Keratinocyte (primary cell): ENCODE measurements around the gene SKI. TPM values are rescaled to one million over a fixed set of nuclear protein-coding genes. Genes with fewer than 3 reads are reported as not detected.
"Not testable (repeated sequence)": the region's sequence is repeated elsewhere in the genome, so short reads cannot be mapped to it uniquely, and the experiment has no call there.

Source experiments
- DNase-seq: peaks from one replicate; pipeline ENCODE4 v3.0.0-alpha.2; 2011; ENCODE audit warnings: low read depth, missing footprints, low spot score
- FAIRE-seq: peaks from 2 replicates; lab custom pipeline; 2011; peaks lifted over from hg19 to GRCh38; lab: Jason Lieb, UNC
- H2AFZ ChIP-seq: 2 replicates; pipeline ENCODE4 v1.6.0; 2012; ENCODE audit warnings: low read length, control low read depth, inconsistent platforms; ENCODE audit not compliant: control insufficient read depth
- H3K27ac ChIP-seq: 2 replicates; pipeline ENCODE4 v1.5.1; 2011; ENCODE audit warnings: low read length; ENCODE audit not compliant: control insufficient read depth, insufficient read depth
- H3K27me3 ChIP-seq: 3 replicates; pipeline ENCODE4 v1.6.0; 2011; ENCODE audit warnings: low read length; ENCODE audit not compliant: control insufficient read depth, insufficient read depth; ENCODE audit errors: extremely low read depth
- H3K36me3 ChIP-seq, 2 experiments: 2 replicates in 1 of 2; 3 replicates in 1 of 2; pipeline ENCODE4 v1.5.1; 2011; ENCODE audit warnings: low read length in 2 of 2, mild to moderate bottlenecking in 1 of 2; ENCODE audit not compliant: control insufficient read depth in 2 of 2, insufficient read depth in 2 of 2; ENCODE audit errors: extremely low read depth in 1 of 2
- H3K4me1 ChIP-seq: 3 replicates; pipeline ENCODE4 v1.5.1; 2011; ENCODE audit warnings: low read length; ENCODE audit not compliant: control insufficient read depth, insufficient read depth; ENCODE audit errors: extremely low read depth
- H3K4me2 ChIP-seq: 3 replicates; pipeline ENCODE4 v1.6.0; 2011; ENCODE audit warnings: low read depth, low read length; ENCODE audit not compliant: control insufficient read depth, insufficient read depth; ENCODE audit errors: extremely low read depth
- H3K4me3 ChIP-seq, 3 experiments: fragments of 200-600 bp in 1 of 3; sonication (generic) in 1 of 3; 2 replicates in 2 of 3; 3 replicates in 1 of 3; pipeline ENCODE4 v1.5.1; 2011 to 2016; ENCODE audit warnings: low read length in 3 of 3, mild to moderate bottlenecking in 3 of 3, control low read depth in 2 of 3, inconsistent platforms in 1 of 3, low read depth in 1 of 3, mixed read lengths in 1 of 3, mixed run types in 1 of 3, moderate library complexity in 1 of 3; ENCODE audit not compliant: control insufficient read depth in 2 of 3, insufficient read depth in 2 of 3; ENCODE audit errors: extremely low read depth in 1 of 3
- H3K79me2 ChIP-seq: 2 replicates; pipeline ENCODE4 v1.6.0; 2012; ENCODE audit warnings: low read length; ENCODE audit not compliant: control insufficient read depth, insufficient read depth
- H3K9ac ChIP-seq: 3 replicates; pipeline ENCODE4 v1.6.0; 2011; ENCODE audit warnings: low read length; ENCODE audit not compliant: control insufficient read depth, insufficient read depth; ENCODE audit errors: extremely low read depth
- H3K9me1 ChIP-seq: 3 replicates; pipeline ENCODE4 v1.6.0; 2011; ENCODE audit warnings: low read length; ENCODE audit not compliant: control insufficient read depth, insufficient read depth; ENCODE audit errors: extremely low read depth
- H3K9me3 ChIP-seq: 2 replicates; pipeline ENCODE4 v1.5.1; 2012; ENCODE audit warnings: low read depth, low read length; ENCODE audit not compliant: control insufficient read depth
- H4K20me1 ChIP-seq: 3 replicates; pipeline ENCODE4 v1.6.0; 2011; ENCODE audit warnings: low read length; ENCODE audit not compliant: control insufficient read depth, insufficient read depth; ENCODE audit errors: extremely low read depth
- CTCF ChIP-seq, 3 experiments: IDR thresholded peaks in 1 of 3; conservative IDR thresholded peaks in 1 of 3; optimal IDR thresholded peaks in 1 of 3; 2 replicates in 2 of 3; 3 replicates in 1 of 3; pipeline versions ENCODE3 to v1.5.1; 2011; ENCODE audit warnings: low read length in 3 of 3, mild to moderate bottlenecking in 3 of 3, moderate library complexity in 2 of 3, control low read depth in 1 of 3, inconsistent platforms in 1 of 3; ENCODE audit not compliant: insufficient read depth in 2 of 3; ENCODE audit errors: extremely low read depth in 1 of 3
- EZH2 ChIP-seq: IDR thresholded peaks from one replicate; pipeline ENCODE4 v1.6.1; 2012; ENCODE audit warnings: inconsistent platforms, mild to moderate bottlenecking, low read length, moderate library complexity
- dilution Hi-C: fragments of 300-500 bp; cut with MboI; formaldehyde crosslinking; loops from one replicate; pipeline ENCODE4 v1.7.0; 2020; ENCODE audit warnings: low sequenced_read_pairs; ENCODE audit not compliant: extremely low pct_ligation_motif_present
- polyA plus RNA-seq, 5 experiments: library from polyadenylated mRNA; depleted of rRNA in 3 of 5; stranded (reverse) in 3 of 5; stranded (forward) in 1 of 5; unstranded in 1 of 5; fragments of >200 nt; gene quantifications; 1 replicate in 1 of 5; 2 replicates in 3 of 5; 3 replicates in 1 of 5; pipeline versions ENCODE4 v1.2.1 to v1.2.3, GENCODE V29; 2011 to 2012; ENCODE audit warnings: missing spikeins in 2 of 5, low read depth in 1 of 5, low replicate concordance in 1 of 5

Gene SKI
- polyA plus RNA-seq, 1 donor (not counting 4 experiments of a cell fraction or from before 2014, with no cell fraction given) = 4.8 TPM

GRCh38 chr1:2324553-2325366 lies 96.6 kb downstream of the SKI start:
- no peaks in the 10 kb centered on the region for H3K79me2 ChIP-seq
- no peak overlapping the region for H3K4me2 ChIP-seq
- no peak for TF ChIP-seq CTCF (optimal IDR thresholded peaks at IDR 0.05 in 1 of 3, IDR thresholded peaks at IDR 0.05 in 1 of 3, conservative IDR thresholded peaks at IDR 0.05 in 1 of 3; ENCODE audit: extremely low read depth in 1 of 3, insufficient read depth in 2 of 3, low read length in 3 of 3)
- no peak for TF ChIP-seq EZH2
- H2AFZ ChIP-seq = no peak overlapping the region
- peaks cover 7% of the 10 kb centered on the region for H3K4me1 ChIP-seq
- no peaks in the 10 kb centered on the region for H3K9me1 ChIP-seq
- no peaks in the 10 kb centered on the region for H3K9me3 ChIP-seq
- no peak for DNase-seq
- H3K4me3 ChIP-seq = no peak overlapping the region
- no peaks in the 10 kb centered on the region for H4K20me1 ChIP-seq
- no peaks in the 10 kb centered on the region for H3K36me3 ChIP-seq
- dilution Hi-C loops = no loop called here
- H3K9ac ChIP-seq = no peak overlapping the region
- H3K27ac ChIP-seq = no peak overlapping the region
- peaks cover 42% of the 10 kb centered on the region for H3K27me3 ChIP-seq
- no peak for FAIRE-seq

GRCh38 chr1:2326524-2326923 lies 98.4 kb downstream of the SKI start:
- Histone ChIP-seq H3K4me2 (no peak overlapping the region), H3K27me3 (peaks cover 43% of the 10 kb centered on the region), H4K20me1 (no peaks in the 10 kb centered on the region), H3K4me1 (peaks cover 11% of the 10 kb centered on the region), H3K4me3 (no peak overlapping the region), H3K9me1 (no peaks in the 10 kb centered on the region), H3K9ac (no peak overlapping the region), H2AFZ (no peak overlapping the region), H3K9me3 (no peaks in the 10 kb centered on the region), H3K27ac (no peak overlapping the region), H3K79me2 (no peaks in the 10 kb centered on the region), H3K36me3 (no peaks in the 10 kb centered on the region)
- no peak for TF ChIP-seq EZH2
- no peak for TF ChIP-seq CTCF (optimal IDR thresholded peaks at IDR 0.05 in 1 of 3, IDR thresholded peaks at IDR 0.05 in 1 of 3, conservative IDR thresholded peaks at IDR 0.05 in 1 of 3; ENCODE audit: extremely low read depth in 1 of 3, insufficient read depth in 2 of 3, low read length in 3 of 3)
- FAIRE-seq (no peak), DNase-seq (no peak)
- dilution Hi-C loops = no loop called here

GRCh38 chr1:2327162-2327561 lies 99.0 kb downstream of the SKI start:
- dilution Hi-C loops, H3K27ac ChIP-seq, H4K20me1 ChIP-seq, FAIRE-seq, H3K79me2 ChIP-seq, H3K36me3 ChIP-seq, H3K4me2 ChIP-seq, H3K9me1 ChIP-seq, H3K9ac ChIP-seq, H2AFZ ChIP-seq, DNase-seq, H3K4me3 ChIP-seq, H3K4me1 ChIP-seq, H3K9me3 ChIP-seq: not testable (repeated sequence)
- H3K27me3 ChIP-seq = peaks cover 40% of the 10 kb centered on the region
